HEK293 (cell line): ENCODE data around the gene MLLT3.

Experiments used
- ATF2 ChIP-seq: fragments of 450-650 bp; formaldehyde crosslinking; IDR thresholded peaks from 2 replicates; pipeline ENCODE4 v1.5.1; 2016; ENCODE audit warnings: missing biosample characterization, missing genetic modification characterization, low read depth
- GLI4 ChIP-seq: fragments of 450-650 bp; formaldehyde crosslinking; IDR thresholded peaks from 2 replicates; pipeline ENCODE4 v1.5.1; 2016; ENCODE audit warnings: missing biosample characterization, missing genetic modification characterization
- HIC1 ChIP-seq: fragments of 450-650 bp; formaldehyde crosslinking; IDR thresholded peaks from 2 replicates; pipeline ENCODE4 v1.5.1; 2016; ENCODE audit warnings: missing biosample characterization, missing genetic modification characterization
- HOXC10 ChIP-seq: sonication (generic); formaldehyde crosslinking; IDR thresholded peaks from 2 replicates; pipeline ENCODE4 v1.8.1; 2023; ENCODE audit warnings: mild to moderate bottlenecking, missing genetic modification reagents
- HOXD13 ChIP-seq: sonication (generic); formaldehyde crosslinking; IDR thresholded peaks from 2 replicates; pipeline ENCODE4 v1.8.0; 2022; ENCODE audit warnings: missing genetic modification reagents, borderline replicate concordance
- IKZF3 ChIP-seq: fragments of 450-650 bp; IDR thresholded peaks from 2 replicates; pipeline ENCODE4 v1.5.0; 2018; ENCODE audit warnings: missing biosample characterization, mild to moderate bottlenecking, missing genetic modification characterization, moderate library complexity
- KLF1 ChIP-seq: fragments of 450-650 bp; formaldehyde crosslinking; IDR thresholded peaks from 2 replicates; pipeline ENCODE4 v1.5.1; 2016; ENCODE audit warnings: missing biosample characterization, missing genetic modification characterization
- WT1 ChIP-seq: fragments of 450-650 bp; formaldehyde crosslinking; IDR thresholded peaks from 2 replicates; pipeline ENCODE4 v1.5.1; 2016; ENCODE audit warnings: missing biosample characterization, missing genetic modification characterization
- YY2 ChIP-seq: fragments of 450-650 bp; formaldehyde crosslinking; IDR thresholded peaks from 2 replicates; pipeline ENCODE4 v1.5.1; 2016; ENCODE audit warnings: missing biosample characterization, missing genetic modification characterization
- ZBTB1 ChIP-seq: fragments of 450-650 bp; formaldehyde crosslinking; IDR thresholded peaks from 2 replicates; pipeline ENCODE4 v1.5.1; 2016; ENCODE audit warnings: missing biosample characterization, missing genetic modification characterization
- ZBTB26 ChIP-seq: fragments of 450-650 bp; formaldehyde crosslinking; optimal IDR thresholded peaks from 2 replicates; pipeline ENCODE3; 2016; ENCODE audit warnings: missing biosample characterization, mild to moderate bottlenecking, missing genetic modification characterization
- ZBTB8A ChIP-seq: fragments of 450-650 bp; formaldehyde crosslinking; IDR thresholded peaks from 2 replicates; pipeline ENCODE4 v1.5.1; 2016; ENCODE audit warnings: missing biosample characterization, missing genetic modification characterization
- ZIC2 ChIP-seq: fragments of 450-650 bp; formaldehyde crosslinking; IDR thresholded peaks from 2 replicates; pipeline ENCODE4 v1.5.1; 2016; ENCODE audit warnings: missing biosample characterization, missing genetic modification characterization
- ZNF112 ChIP-seq: fragments of 450-650 bp; formaldehyde crosslinking; IDR thresholded peaks from 2 replicates; pipeline ENCODE4 v1.5.0; 2017; ENCODE audit warnings: missing biosample characterization, missing genetic modification characterization
- ZNF121 ChIP-seq: fragments of 450-650 bp; formaldehyde crosslinking; IDR thresholded peaks from 2 replicates; pipeline ENCODE4 v1.5.1; 2016; ENCODE audit warnings: missing biosample characterization, missing genetic modification characterization
- ZNF16 ChIP-seq: fragments of 450-650 bp; formaldehyde crosslinking; IDR thresholded peaks from 2 replicates; pipeline ENCODE4 v1.5.1; 2016; ENCODE audit warnings: low read depth, missing biosample characterization, missing genetic modification characterization
- ZNF175 ChIP-seq: fragments of 450-650 bp; formaldehyde crosslinking; IDR thresholded peaks from 2 replicates; pipeline ENCODE4 v1.5.1; 2016; ENCODE audit warnings: missing biosample characterization, missing genetic modification characterization
- ZNF18 ChIP-seq: fragments of 450-650 bp; formaldehyde crosslinking; IDR thresholded peaks from 2 replicates; pipeline ENCODE4 v1.5.1; 2016; ENCODE audit warnings: missing biosample characterization, missing genetic modification characterization
- ZNF19 ChIP-seq: fragments of 450-650 bp; formaldehyde crosslinking; IDR thresholded peaks from 2 replicates; pipeline ENCODE4; 2016; ENCODE audit warnings: missing biosample characterization, missing genetic modification characterization, low read depth
- ZNF302 ChIP-seq: fragments of 450-650 bp; formaldehyde crosslinking; IDR thresholded peaks from 2 replicates; pipeline ENCODE4 v1.5.1; 2016; ENCODE audit warnings: missing biosample characterization, missing genetic modification characterization, low read depth
- ZNF362 ChIP-seq: fragments of 450-650 bp; formaldehyde crosslinking; IDR thresholded peaks from 2 replicates; pipeline ENCODE4 v1.5.1; 2016; ENCODE audit warnings: missing biosample characterization, missing genetic modification characterization
- ZNF423 ChIP-seq: fragments of 450-650 bp; formaldehyde crosslinking; IDR thresholded peaks from 2 replicates; pipeline ENCODE4 v1.5.1; 2016; ENCODE audit warnings: missing biosample characterization, missing genetic modification characterization
- ZNF510 ChIP-seq: fragments of 450-650 bp; formaldehyde crosslinking; IDR thresholded peaks from 2 replicates; pipeline ENCODE4 v1.5.1; 2018; ENCODE audit warnings: mild to moderate bottlenecking, missing genetic modification characterization, missing biosample characterization; ENCODE audit not compliant: insufficient replicate concordance
- ZNF521 ChIP-seq: fragments of 450-650 bp; formaldehyde crosslinking; IDR thresholded peaks from 2 replicates; pipeline ENCODE4 v1.5.1; 2017; ENCODE audit warnings: missing biosample characterization, mild to moderate bottlenecking, missing genetic modification characterization
- ZNF585B ChIP-seq: fragments of 450-650 bp; formaldehyde crosslinking; IDR thresholded peaks from 2 replicates; pipeline ENCODE4 v1.5.1; 2016; ENCODE audit warnings: missing biosample characterization, missing genetic modification characterization
- ZNF626 ChIP-seq: fragments of 450-650 bp; sonication (Bioruptor Pico); formaldehyde crosslinking; IDR thresholded peaks from 2 replicates; pipeline ENCODE4 v1.5.1; 2018; ENCODE audit warnings: missing biosample characterization, missing genetic modification characterization, inconsistent platforms
- ZNF639 ChIP-seq: fragments of 450-650 bp; formaldehyde crosslinking; IDR thresholded peaks from 2 replicates; pipeline ENCODE4 v1.5.1; 2016; ENCODE audit warnings: missing biosample characterization, missing genetic modification characterization
- ZNF660 ChIP-seq: fragments of 450-650 bp; IDR thresholded peaks from 2 replicates; pipeline ENCODE4 v1.5.1; 2018; ENCODE audit warnings: missing biosample characterization, mild to moderate bottlenecking, missing genetic modification characterization
- ZNF704 ChIP-seq: fragments of 450-650 bp; formaldehyde crosslinking; IDR thresholded peaks from 2 replicates; pipeline ENCODE4 v1.5.1; 2016; ENCODE audit warnings: missing biosample characterization, missing genetic modification characterization
- ZNF768 ChIP-seq: fragments of 450-650 bp; formaldehyde crosslinking; IDR thresholded peaks from 2 replicates; pipeline ENCODE4 v1.5.1; 2018; ENCODE audit warnings: missing biosample characterization, mild to moderate bottlenecking, missing genetic modification characterization
- ZNF785 ChIP-seq: fragments of 450-650 bp; formaldehyde crosslinking; IDR thresholded peaks from 2 replicates; pipeline ENCODE4 v1.5.1; 2016; ENCODE audit warnings: missing biosample characterization, missing genetic modification characterization
- ZNF830 ChIP-seq: fragments of 450-650 bp; IDR thresholded peaks from 2 replicates; pipeline ENCODE4 v1.5.0; 2018; ENCODE audit warnings: missing biosample characterization, missing genetic modification characterization, low read depth, mild to moderate bottlenecking, moderate library complexity

Gene MLLT3

GRCh38 chr9:20622330-20623020, at the start of gene MLLT3 (continued):
- TF ChIP-seq ATF2 (tag by site-specific recombination) (no peak), ZNF18 (tag by site-specific recombination) (no peak), WT1 (tag by site-specific recombination) (peak; percentile 63), HIC1 (no peak), ZBTB8A (tag by site-specific recombination) (peak; percentile 15), IKZF3 (peak; percentile 71), YY2 (no peak), ZNF510 (tag by site-specific recombination) (no peak), ZBTB1 (tag by site-specific recombination) (no peak), ZNF362 (tag by site-specific recombination) (no peak), ZNF521 (tag by site-specific recombination) (no peak), ZNF19 (tag by site-specific recombination) (no peak), KLF1 (no peak), ZIC2 (tag by site-specific recombination) (peak; percentile 82), ZNF768 (tag by site-specific recombination) (no peak), HOXC10 (CRISPR knock-in tag) (no peak), ZNF423 (tag by site-specific recombination) (no peak), ZNF112 (no peak), ZNF585B (no peak), ZNF626 (no peak), HOXD13 (no peak), ZNF175 (no peak), ZNF302 (tag by site-specific recombination) (no peak), ZNF704 (tag by site-specific recombination) (no peak), ZNF830 (tag by site-specific recombination) (no peak), GLI4 (no peak), ZNF660 (tag by site-specific recombination) (0 out of 2 replicates have a peak, but pooled peaks have one; percentile 25), ZNF639 (no peak), ZNF785 (tag by site-specific recombination) (no peak), ZBTB26 (no peak), ZNF16 (tag by site-specific recombination) (no peak), ZNF121 (tag by site-specific recombination) (no peak)
